Brain microvascular endothelial cell (primary cell): ENCODE results near the gene CDKN2C.
"Not testable (repeated sequence)": the region's sequence is repeated elsewhere in the genome, so short reads cannot be mapped to it uniquely, and the experiment has no call there.

ENCODE experiments used
- DNase-seq: peaks from one replicate; pipeline ENCODE4 v3.0.0-alpha.2; 2020
- H3K27ac ChIP-seq: fragments of 250-450 bp; sonication (Bioruptor Pico); 2 replicates; pipeline ENCODE4 v1.5.1; 2020; ENCODE audit warnings: mild to moderate bottlenecking, moderate library complexity
- H3K27me3 ChIP-seq: fragments of 250-450 bp; sonication (Bioruptor Pico); replicated peaks from 2 replicates; pipeline ENCODE4 v1.5.1; 2020; ENCODE audit warnings: mild to moderate bottlenecking
- H3K36me3 ChIP-seq: fragments of 250-450 bp; sonication (Bioruptor Pico); replicated peaks from 2 replicates; pipeline ENCODE4 v1.5.1; 2020; ENCODE audit warnings: mild to moderate bottlenecking
- H3K4me3 ChIP-seq: 2 replicates; pipeline ENCODE4 v1.5.1; 2011; ENCODE audit warnings: low read depth, mild to moderate bottlenecking, control low read depth, low read length, moderate library complexity
- in situ Hi-C: cut with HindIII; loops from 2 replicates; pipeline ENCODE4 v1.10.0; 2017; ENCODE audit warnings: low sequenced_read_pairs, low pct_ligation_motif_present
- TF ChIP-seq, protein P1 (sequence below): IDR thresholded peaks from 2 replicates; pipeline ENCODE4 v1.5.1; 2011; ENCODE audit warnings: low read depth, mild to moderate bottlenecking, moderate library complexity, low read length, control low read depth, inconsistent platforms; ENCODE audit errors: missing control alignments

The CDKN2C gene

DNA sequence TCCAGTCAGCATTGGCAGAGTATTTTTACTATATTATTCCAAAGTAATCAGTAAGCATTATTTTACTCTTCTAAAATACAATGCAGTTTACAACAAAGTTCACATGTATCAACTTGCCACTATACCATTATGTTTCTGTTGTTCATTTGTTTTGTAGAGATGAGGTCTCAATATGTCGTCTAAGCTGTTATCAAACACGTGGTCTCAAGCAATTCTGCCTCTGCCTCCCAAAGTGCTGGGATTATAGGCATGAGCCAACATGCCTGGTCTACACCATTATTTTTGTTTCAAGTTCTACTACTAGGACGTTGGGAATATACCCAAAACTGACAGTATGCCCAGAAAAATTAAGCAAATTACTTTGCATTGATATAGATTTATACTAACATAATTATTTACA lies 29.8 kb upstream of the CDKN2C start:
- in situ Hi-C loops, result no loop called here
- Histone ChIP-seq H3K4me3 (no peak overlapping the region), H3K36me3 (no peaks in the 10 kb centered on the region), H3K27ac (no peak overlapping the region), H3K27me3 (no peaks in the 10 kb centered on the region)
- no peak for DNase-seq
- TF ChIP-seq, protein P1, sequence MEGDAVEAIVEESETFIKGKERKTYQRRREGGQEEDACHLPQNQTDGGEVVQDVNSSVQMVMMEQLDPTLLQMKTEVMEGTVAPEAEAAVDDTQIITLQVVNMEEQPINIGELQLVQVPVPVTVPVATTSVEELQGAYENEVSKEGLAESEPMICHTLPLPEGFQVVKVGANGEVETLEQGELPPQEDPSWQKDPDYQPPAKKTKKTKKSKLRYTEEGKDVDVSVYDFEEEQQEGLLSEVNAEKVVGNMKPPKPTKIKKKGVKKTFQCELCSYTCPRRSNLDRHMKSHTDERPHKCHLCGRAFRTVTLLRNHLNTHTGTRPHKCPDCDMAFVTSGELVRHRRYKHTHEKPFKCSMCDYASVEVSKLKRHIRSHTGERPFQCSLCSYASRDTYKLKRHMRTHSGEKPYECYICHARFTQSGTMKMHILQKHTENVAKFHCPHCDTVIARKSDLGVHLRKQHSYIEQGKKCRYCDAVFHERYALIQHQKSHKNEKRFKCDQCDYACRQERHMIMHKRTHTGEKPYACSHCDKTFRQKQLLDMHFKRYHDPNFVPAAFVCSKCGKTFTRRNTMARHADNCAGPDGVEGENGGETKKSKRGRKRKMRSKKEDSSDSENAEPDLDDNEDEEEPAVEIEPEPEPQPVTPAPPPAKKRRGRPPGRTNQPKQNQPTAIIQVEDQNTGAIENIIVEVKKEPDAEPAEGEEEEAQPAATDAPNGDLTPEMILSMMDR, result no peak

DNA sequence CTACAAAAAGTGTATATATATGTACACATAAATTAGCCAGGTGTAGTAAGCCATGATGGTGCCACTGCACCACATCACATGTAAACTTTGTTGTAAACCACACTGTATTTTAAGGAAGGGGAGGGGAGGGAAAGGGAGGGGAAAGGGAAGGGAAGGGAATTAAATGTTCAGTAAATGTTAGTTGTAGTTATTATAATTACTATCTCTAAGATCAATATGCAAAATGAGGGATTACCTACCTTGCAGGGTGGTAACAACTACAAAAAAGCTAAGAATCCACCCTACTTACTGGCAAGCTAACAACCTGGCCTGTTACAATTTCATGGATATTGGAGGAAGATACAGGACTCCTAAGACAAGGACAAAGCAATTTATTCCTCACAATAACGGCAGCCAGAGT lies 27.7 kb upstream of the CDKN2C start:
- in situ Hi-C loops, result no loop called here
- TF ChIP-seq, protein P1, result no peak
- Histone ChIP-seq H3K27me3 (no peaks in the 10 kb centered on the region), H3K27ac (no peak overlapping the region), H3K4me3 (no peak overlapping the region), H3K36me3 (no peaks in the 10 kb centered on the region)
- no peak for DNase-seq

DNA sequence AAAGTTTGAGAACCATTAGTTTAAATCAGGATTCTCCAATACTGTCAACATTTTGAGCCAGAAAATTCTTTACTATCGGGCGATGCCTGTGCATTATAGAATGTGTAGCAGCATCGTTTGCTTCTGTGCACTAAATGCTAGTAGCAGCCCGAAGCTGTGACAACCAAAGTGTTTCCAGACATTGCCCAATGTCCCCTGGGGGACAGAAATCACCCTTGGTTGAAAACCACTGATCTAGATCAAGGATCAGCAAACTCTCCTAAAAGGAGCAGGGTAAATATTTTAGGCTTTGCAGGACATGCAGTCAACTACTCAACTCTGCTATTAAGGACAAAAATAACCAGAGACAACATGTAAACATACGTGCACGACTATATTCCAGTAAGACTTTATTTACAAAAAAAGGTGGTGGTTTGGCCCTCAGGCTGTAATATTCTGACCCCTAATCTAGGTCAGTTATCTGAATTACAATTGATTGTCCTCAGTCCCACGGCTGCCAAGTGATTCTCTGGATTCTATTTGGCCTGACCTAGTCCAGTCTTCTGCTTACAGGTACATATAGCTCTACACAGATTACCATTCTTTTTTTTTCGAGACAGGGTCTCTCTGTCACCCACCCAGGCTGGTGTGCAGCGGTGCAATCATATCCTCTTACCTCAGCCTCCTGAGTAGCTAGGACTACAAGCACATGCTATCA lies 20.6 kb upstream of the CDKN2C start:
- in situ Hi-C loops, result no loop called here
- DNase-seq, result no peak

DNA sequence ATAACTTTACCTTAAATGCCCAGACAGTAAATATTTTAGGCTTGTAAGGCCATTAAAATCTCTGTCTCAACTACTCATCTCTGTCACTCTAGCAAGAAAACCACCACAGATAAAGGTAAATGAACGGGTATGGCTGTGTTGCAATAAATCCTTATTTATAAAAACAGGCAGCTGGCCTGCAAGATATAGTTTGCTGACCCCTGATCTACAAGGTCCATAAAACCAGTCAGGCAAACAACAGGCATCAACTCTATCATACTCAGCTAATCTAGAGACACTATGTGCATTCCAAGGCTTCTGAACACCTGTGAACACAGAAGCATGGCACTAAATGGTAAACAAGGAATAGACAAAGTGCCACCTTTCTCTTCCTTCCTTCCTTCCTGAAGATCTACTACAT lies 19.6 kb upstream of the CDKN2C start:
- Histone ChIP-seq H3K4me3 (no peak overlapping the region), H3K27me3 (no peaks in the 10 kb centered on the region), H3K27ac (no peak overlapping the region), H3K36me3 (no peaks in the 10 kb centered on the region)
- in situ Hi-C loops, result no loop called here
- no peak for DNase-seq
- TF ChIP-seq, protein P1, result no peak

More for the DNA sequence above, 20.6 kb upstream of the CDKN2C start:
- Histone ChIP-seq H3K27ac (no peak overlapping the region), H3K27me3 (no peaks in the 10 kb centered on the region), H3K36me3 (no peaks in the 10 kb centered on the region), H3K4me3 (no peak overlapping the region)
- TF ChIP-seq, protein P1, result no peak

DNA sequence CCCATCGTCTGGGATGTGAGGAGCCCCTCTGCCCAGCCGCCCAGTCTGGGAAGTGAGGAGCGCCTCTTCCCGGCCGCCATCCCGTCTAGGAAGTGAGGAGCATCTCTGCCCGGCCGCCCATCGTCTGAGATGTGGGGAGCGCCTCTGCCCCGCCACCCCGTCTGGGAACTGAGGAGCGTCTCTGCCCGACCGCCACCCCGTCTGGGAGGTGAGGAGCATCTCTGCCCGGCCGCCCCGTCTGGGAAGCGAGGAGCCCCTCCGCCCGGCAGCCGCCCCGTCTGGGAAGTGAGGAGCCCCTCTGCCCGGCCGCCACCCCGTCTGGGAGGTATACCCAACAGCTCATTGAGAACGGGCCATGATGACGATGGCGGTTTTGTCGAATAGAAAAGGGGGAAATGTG lies 17.5 kb upstream of the CDKN2C start:
- DNase-seq, in situ Hi-C loops, H3K36me3 ChIP-seq, H3K27me3 ChIP-seq, H3K4me3 ChIP-seq, H3K27ac ChIP-seq: not testable (repeated sequence)

DNA sequence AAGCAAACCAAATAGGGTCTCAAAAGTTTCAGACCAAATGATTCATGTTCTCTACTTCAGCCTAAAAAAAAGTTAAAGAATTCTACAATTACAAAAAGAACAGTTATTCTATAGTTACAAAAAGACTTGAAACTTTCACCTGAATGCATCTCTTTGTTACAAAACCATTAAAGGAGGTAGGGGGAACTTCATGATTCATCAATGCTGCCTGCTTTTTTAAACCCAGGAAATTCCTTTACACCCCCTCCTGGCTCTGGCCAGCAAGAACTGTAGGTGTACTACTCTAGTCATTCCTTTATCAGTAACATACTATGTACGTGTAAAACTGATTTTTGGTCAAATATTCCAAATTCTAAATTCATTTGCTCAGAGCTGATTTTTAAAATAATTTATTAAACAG lies 14.9 kb upstream of the CDKN2C start:
- DNase-seq, result no peak
- in situ Hi-C loops, result no loop called here
- TF ChIP-seq, protein P1, result no peak
- Histone ChIP-seq H3K4me3 (no peak overlapping the region), H3K36me3 (no peaks in the 10 kb centered on the region), H3K27me3 (no peaks in the 10 kb centered on the region), H3K27ac (no peak overlapping the region)
